Stimulated activated effector memory CD8-positive, alpha-beta T cell treated with anti-CD3 and anti-CD28 coated beads, Interleukin-12 subunit alpha, Interleukin-12 subunit beta, amount 100 ng/mL, for 72 hours (primary cell): ENCODE results near the gene CD248.
"Not testable (repeated sequence)": the region's sequence is repeated elsewhere in the genome, so short reads cannot be mapped to it uniquely, and the experiment has no call there.

Experiments
- ATAC-seq: fragments of 150-1000 bp; cut with Tn5 transposase; 2 replicates; pipeline ENCODE4 v1.10.0; 2021
- DNase-seq, 2 donors: peaks; one replicate each; pipeline ENCODE4 v3.0.0; 2021 to 2022; ENCODE audit warnings: low spot score in 2 of 2
- H3K27ac Mint-ChIP-seq: one replicate; pipeline ENCODE4 v1.8.0; 2022; ENCODE audit warnings: mild to moderate bottlenecking, mixed read lengths
- H3K36me3 Mint-ChIP-seq: one replicate; pipeline ENCODE4 v1.8.0; 2022; ENCODE audit warnings: mild to moderate bottlenecking, mixed read lengths
- H3K4me1 Mint-ChIP-seq: one replicate; pipeline ENCODE4 v1.8.0; 2022; ENCODE audit warnings: mixed read lengths
- H3K4me3 Mint-ChIP-seq: one replicate; pipeline ENCODE4 v1.8.0; 2022; ENCODE audit warnings: mild to moderate bottlenecking, mixed read lengths
- H3K9me3 Mint-ChIP-seq: one replicate; pipeline ENCODE4 v1.8.0; 2022; ENCODE audit warnings: mixed read lengths

The CD248 gene

GRCh38 chr11:66314561-66315497, 2.0 kb downstream of the CD248 start:
- Mint-ChIP-seq H3K4me3 (peak overlapping the region; percentile 88), H3K27ac (peak overlapping the region; percentile 81)

GRCh38 chr11:66314186-66314501, 2.7 kb downstream of the CD248 start:
- no peaks in the 10 kb centered on the region for H3K36me3 Mint-ChIP-seq
- peak overlapping the region; percentile 73 for H3K27ac Mint-ChIP-seq
- H3K4me1 Mint-ChIP-seq, result peaks cover 57% of the 10 kb centered on the region
- peak overlapping the region; percentile 88 for H3K4me3 Mint-ChIP-seq
- no peak for ATAC-seq
- DNase-seq, result no peak
- H3K9me3 Mint-ChIP-seq, result no peaks in the 10 kb centered on the region

More at GRCh38 chr11:66314561-66315497, 2.0 kb downstream of the CD248 start:
- ATAC-seq, result no peak
- no peak for DNase-seq
- Mint-ChIP-seq H3K9me3 (no peaks in the 10 kb centered on the region), H3K4me1 (peaks cover 61% of the 10 kb centered on the region), H3K36me3 (no peaks in the 10 kb centered on the region)

- Mint-ChIP-seq H3K27ac (peak overlapping the region; percentile 96), H3K4me3 (peak overlapping the region; percentile 88), H3K36me3 (no peaks in the 10 kb centered on the region), H3K4me1 (peaks cover 51% of the 10 kb centered on the region), H3K9me3 (no peaks in the 10 kb centered on the region)
- DNase-seq (no peak), ATAC-seq (no peak)
Measured at GRCh38 chr11:66313321-66314185, 3.3 kb downstream of the CD248 start.

- Mint-ChIP-seq H3K36me3 (no peaks in the 10 kb centered on the region), H3K4me1 (peaks cover 43% of the 10 kb centered on the region), H3K9me3 (no peaks in the 10 kb centered on the region), H3K27ac (peak overlapping the region; percentile 96), H3K4me3 (peak overlapping the region; percentile 88)
- peak; percentile 85 for ATAC-seq
- DNase-seq, result peak; percentile 96 to 99
Measured at GRCh38 chr11:66312549-66313320, 4.1 kb downstream of the CD248 start.

- H3K36me3 Mint-ChIP-seq, result no peaks in the 10 kb centered on the region
- ATAC-seq (peak; percentile 85), DNase-seq (peak; percentile 97)
- peaks cover 36% of the 10 kb centered on the region for H3K4me1 Mint-ChIP-seq
- no peaks in the 10 kb centered on the region for H3K9me3 Mint-ChIP-seq
- peak overlapping the region; percentile 96 for H3K27ac Mint-ChIP-seq
- H3K4me3 Mint-ChIP-seq, result peak overlapping the region; percentile 88
Measured at GRCh38 chr11:66311965-66312548, 4.8 kb downstream of the CD248 start.

GRCh38 chr11:66311470-66311964, 5.3 kb downstream of the CD248 start:
- ATAC-seq (no peak), DNase-seq (no peak)
- H3K36me3 Mint-ChIP-seq, result no peaks in the 10 kb centered on the region
- peaks cover 36% of the 10 kb centered on the region for H3K4me1 Mint-ChIP-seq
- H3K27ac Mint-ChIP-seq, result peak overlapping the region; percentile 96
- peak overlapping the region; percentile 88 for H3K4me3 Mint-ChIP-seq
- no peaks in the 10 kb centered on the region for H3K9me3 Mint-ChIP-seq

- H3K27ac Mint-ChIP-seq, result not testable (repeated sequence)
- peak overlapping the region; percentile 88 for H3K4me3 Mint-ChIP-seq
Measured at GRCh38 chr11:66310803-66311440, 5.9 kb downstream of the CD248 start.

GRCh38 chr11:66310324-66310723, 6.5 kb downstream of the CD248 start:
- Mint-ChIP-seq H3K27ac (no peak overlapping the region), H3K4me1 (peaks cover 27% of the 10 kb centered on the region), H3K36me3 (no peaks in the 10 kb centered on the region), H3K4me3 (no peak overlapping the region), H3K9me3 (no peaks in the 10 kb centered on the region)
- ATAC-seq (no peak), DNase-seq (no peak)

More at GRCh38 chr11:66310803-66311440, 5.9 kb downstream of the CD248 start:
- not testable (repeated sequence) for DNase-seq, H3K36me3 Mint-ChIP-seq, ATAC-seq, H3K9me3 Mint-ChIP-seq
- peaks cover 33% of the 10 kb centered on the region for H3K4me1 Mint-ChIP-seq

GRCh38 chr11:66309475-66309874, 7.4 kb downstream of the CD248 start:
- H3K4me3 Mint-ChIP-seq, result no peak overlapping the region
- no peaks in the 10 kb centered on the region for H3K36me3 Mint-ChIP-seq
- H3K9me3 Mint-ChIP-seq, result no peaks in the 10 kb centered on the region
- no peak for DNase-seq
- peaks cover 20% of the 10 kb centered on the region for H3K4me1 Mint-ChIP-seq
- no peak overlapping the region for H3K27ac Mint-ChIP-seq
- no peak for ATAC-seq

GRCh38 chr11:66302656-66303055, 14.2 kb downstream of the CD248 start:
- DNase-seq (no peak), ATAC-seq (no peak)
- Mint-ChIP-seq H3K4me3 (no peak overlapping the region), H3K36me3 (no peaks in the 10 kb centered on the region), H3K9me3 (no peaks in the 10 kb centered on the region), H3K4me1 (no peaks in the 10 kb centered on the region), H3K27ac (no peak overlapping the region)

- H3K27ac Mint-ChIP-seq, result no peak overlapping the region
- no peak for ATAC-seq
- H3K9me3 Mint-ChIP-seq, result no peaks in the 10 kb centered on the region
- no peak overlapping the region for H3K4me3 Mint-ChIP-seq
- H3K4me1 Mint-ChIP-seq, result no peaks in the 10 kb centered on the region
- DNase-seq, result no peak
- no peaks in the 10 kb centered on the region for H3K36me3 Mint-ChIP-seq
Measured at GRCh38 chr11:66299186-66299585, 17.7 kb downstream of the CD248 start.

GRCh38 chr11:66297610-66298009, 19.2 kb downstream of the CD248 start:
- Mint-ChIP-seq H3K9me3 (no peaks in the 10 kb centered on the region), H3K27ac (no peak overlapping the region), H3K36me3 (no peaks in the 10 kb centered on the region), H3K4me3 (no peak overlapping the region), H3K4me1 (peaks cover 9% of the 10 kb centered on the region)
- DNase-seq, result no peak
- ATAC-seq, result no peak

- Mint-ChIP-seq H3K27ac (no peak overlapping the region), H3K9me3 (no peaks in the 10 kb centered on the region)
- no peak for ATAC-seq
Measured at GRCh38 chr11:66294626-66295620, 21.9 kb downstream of the CD248 start.

More at GRCh38 chr11:66294626-66295620, 21.9 kb downstream of the CD248 start:
- H3K36me3 Mint-ChIP-seq, result no peaks in the 10 kb centered on the region
- H3K4me3 Mint-ChIP-seq, result no peak overlapping the region
- no peak for DNase-seq
- H3K4me1 Mint-ChIP-seq, result peaks cover 26% of the 10 kb centered on the region
